ENCODE results near the gene ADCY2.
"Not testable (repeated sequence)": the region's sequence is repeated elsewhere in the genome, so short reads cannot be mapped to it uniquely, and the experiment has no call there.

The ADCY2 gene

GRCh38 chr5:7419846-7420245 is 23.9 kb downstream of the ADCY2 start:
- no peak for DNase-seq (ENCODE audit: low read depth in 2 of 2)
- H3K4me3 ChIP-seq (replicated peaks in 1 of 2; ENCODE audit: low read depth in 2 of 2, low read length in 2 of 2) = no peak overlapping the region
- no peak for TF ChIP-seq CTCF (IDR thresholded peaks at IDR 0.05; ENCODE audit: low read depth, low read length)

- TF ChIP-seq CTCF (IDR thresholded peaks at IDR 0.05; ENCODE audit: low read depth, low read length) = no peak
- no peak for DNase-seq (ENCODE audit: low read depth in 2 of 2)
- H3K4me3 ChIP-seq (replicated peaks in 1 of 2; ENCODE audit: low read depth in 2 of 2, low read length in 2 of 2) = no peak overlapping the region
Measured at GRCh38 chr5:7420510-7421280, 24.8 kb downstream of the ADCY2 start.

- TF ChIP-seq CTCF (IDR thresholded peaks at IDR 0.05; ENCODE audit: low read depth, low read length) = no peak
- DNase-seq (ENCODE audit: low read depth in 2 of 2) = no peak
- H3K4me3 ChIP-seq (replicated peaks in 1 of 2; ENCODE audit: low read depth in 2 of 2, low read length in 2 of 2) = no peak overlapping the region
Measured at GRCh38 chr5:7422316-7423106, 26.6 kb downstream of the ADCY2 start.

GRCh38 chr5:7423231-7423630 is 27.3 kb downstream of the ADCY2 start:
- DNase-seq (ENCODE audit: low read depth in 2 of 2); H3K4me3 ChIP-seq (replicated peaks in 1 of 2; ENCODE audit: low read depth in 2 of 2, low read length in 2 of 2): not testable (repeated sequence)

GRCh38 chr5:7425830-7426229 is 29.9 kb downstream of the ADCY2 start:
- H3K4me3 ChIP-seq (replicated peaks in 1 of 2; ENCODE audit: low read depth in 2 of 2, low read length in 2 of 2) = no peak overlapping the region
- no peak for DNase-seq (ENCODE audit: low read depth in 2 of 2)
- no peak for TF ChIP-seq CTCF (IDR thresholded peaks at IDR 0.05; ENCODE audit: low read depth, low read length)

- no peak for DNase-seq (ENCODE audit: low read depth in 2 of 2)
- no peak for TF ChIP-seq CTCF (IDR thresholded peaks at IDR 0.05; ENCODE audit: low read depth, low read length)
- H3K4me3 ChIP-seq (replicated peaks in 1 of 2; ENCODE audit: low read depth in 2 of 2, low read length in 2 of 2) = no peak overlapping the region
Measured at GRCh38 chr5:7426284-7426683, 30.3 kb downstream of the ADCY2 start.

- DNase-seq (ENCODE audit: low read depth in 2 of 2) = no peak
- TF ChIP-seq CTCF (IDR thresholded peaks at IDR 0.05; ENCODE audit: low read depth, low read length) = no peak
- H3K4me3 ChIP-seq (replicated peaks in 1 of 2; ENCODE audit: low read depth in 2 of 2, low read length in 2 of 2) = no peak overlapping the region
Measured at GRCh38 chr5:7434914-7435313, 39.0 kb downstream of the ADCY2 start.

All from cardiac fibroblast (primary cell).